Smooth muscle cell (in vitro differentiated cells): ENCODE data around the gene FIGN. TPM values are rescaled to one million over a fixed set of nuclear protein-coding genes. Genes with fewer than 3 reads are reported as not detected.

Experiments
- DNase-seq: peaks from one replicate; lab custom pipeline; 2025; ENCODE audit not compliant: unreplicated experiment; lab: John Stamatoyannopoulos, UW
- H2AFZ ChIP-seq: fragments of 200-600 bp; sonication (generic); 2 replicates; pipeline ENCODE4 v1.6.0; 2016; ENCODE audit warnings: antibody characterized with exemption, low read depth, mild to moderate bottlenecking
- H3F3A ChIP-seq: fragments of 200-600 bp; sonication (generic); 2 replicates; pipeline ENCODE4 v1.6.0; 2017; ENCODE audit warnings: antibody characterized with exemption, low read depth
- H3K27ac ChIP-seq: fragments of 200-600 bp; sonication (generic); 2 replicates; pipeline ENCODE4 v1.5.1; 2016; ENCODE audit warnings: low read depth, mild to moderate bottlenecking
- H3K27me3 ChIP-seq: fragments of 200-600 bp; sonication (generic); 2 replicates; pipeline ENCODE4 v1.6.1; 2016; ENCODE audit warnings: low read depth, mild to moderate bottlenecking
- H3K36me3 ChIP-seq: fragments of 200-600 bp; sonication (generic); 2 replicates; pipeline ENCODE4 v1.5.1; 2016; ENCODE audit warnings: low read depth
- H3K4me1 ChIP-seq: fragments of 200-600 bp; sonication (generic); 2 replicates; pipeline ENCODE4 v1.5.1; 2016; ENCODE audit warnings: low read depth
- H3K4me2 ChIP-seq: fragments of 200-600 bp; sonication (generic); 2 replicates; pipeline ENCODE4 v1.6.0; 2016; ENCODE audit warnings: mild to moderate bottlenecking
- H3K4me3 ChIP-seq: fragments of 200-600 bp; sonication (generic); 2 replicates; pipeline ENCODE4 v1.5.1; 2016; ENCODE audit warnings: mild to moderate bottlenecking
- H3K79me2 ChIP-seq: fragments of 200-600 bp; sonication (generic); 2 replicates; pipeline ENCODE4 v1.6.0; 2016; ENCODE audit warnings: low read depth, mild to moderate bottlenecking
- H3K9ac ChIP-seq: fragments of 200-600 bp; sonication (generic); 2 replicates; pipeline ENCODE4 v1.6.0; 2016; ENCODE audit warnings: low read depth
- H3K9me3 ChIP-seq: fragments of 200-600 bp; sonication (generic); replicated peaks from 2 replicates; pipeline ENCODE4 v1.5.1; 2016; ENCODE audit warnings: low read depth
- H4K20me1 ChIP-seq: fragments of 200-600 bp; sonication (generic); 2 replicates; pipeline ENCODE4 v1.6.0; 2016; ENCODE audit warnings: low read depth
- WGBS: methylation state at CpG from one replicate; pipeline ENCODE4 v1.1.7; 2016; ENCODE audit warnings: low lambda C conversion rate; 5-methylcytosine and 5-hydroxymethylcytosine counted together
- polyA plus RNA-seq: library from polyadenylated mRNA; unstranded; fragments of >200 nt; fragmentation: Nextera tagmentation; extraction: Ambion mirVana; gene quantifications from 2 replicates; pipeline ENCODE4 v1.2.1, GENCODE V29; 2016
- total RNA-seq: library from RNA; depleted of rRNA; stranded (reverse); fragments of >200 nt; gene quantifications from 2 replicates; pipeline ENCODE4 v1.2.3, GENCODE V29; 2014
- TF ChIP-seq, protein P1 (sequence below): fragments of 200-600 bp; sonication (generic); IDR thresholded peaks from 2 replicates; pipeline ENCODE4 v1.5.1; 2017; ENCODE audit warnings: borderline replicate concordance, mild to moderate bottlenecking, antibody characterized with exemption; ENCODE audit not compliant: insufficient read depth, poor library complexity, severe bottlenecking

Gene FIGN
- total and polyA plus RNA-seq, 2 experiments from 2014 or later = 0.71 to 4.8 TPM

DNA sequence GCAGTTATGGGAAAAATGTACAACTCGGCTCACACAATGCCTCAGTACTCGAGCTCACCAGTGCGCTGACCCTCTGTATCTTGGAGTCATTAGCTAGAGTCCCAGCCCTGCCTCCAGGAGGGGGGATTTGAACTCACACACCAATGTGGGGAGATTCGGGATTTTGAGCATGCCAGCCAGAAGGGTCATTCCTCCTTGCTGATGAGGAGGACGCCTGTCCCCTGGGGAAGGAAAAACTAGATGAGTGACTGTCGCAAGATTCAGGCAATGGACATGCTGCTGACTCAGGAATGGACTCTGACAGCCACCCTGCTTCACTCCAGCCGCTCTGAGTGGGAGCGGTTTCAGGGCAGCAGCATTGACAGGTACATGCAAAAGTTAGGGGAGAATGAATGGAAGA, 20.6 kb downstream of the FIGN start:
- Histone ChIP-seq H2AFZ (no peak overlapping the region), H3K27me3 (no peaks in the 10 kb centered on the region), H3K27ac (no peak overlapping the region), H3K4me3 (no peak overlapping the region), H3K9me3 (no peaks in the 10 kb centered on the region), H4K20me1 (no peaks in the 10 kb centered on the region), H3K4me1 (peaks cover 56% of the 10 kb centered on the region), H3K9ac (no peak overlapping the region), H3K79me2 (no peaks in the 10 kb centered on the region), H3K36me3 (no peaks in the 10 kb centered on the region), H3F3A (no peaks in the 10 kb centered on the region), H3K4me2 (no peak overlapping the region)
- 68% methylated on average over 8 of the region's 8 CpGs for WGBS
- no peak for DNase-seq
- TF ChIP-seq, protein P1, sequence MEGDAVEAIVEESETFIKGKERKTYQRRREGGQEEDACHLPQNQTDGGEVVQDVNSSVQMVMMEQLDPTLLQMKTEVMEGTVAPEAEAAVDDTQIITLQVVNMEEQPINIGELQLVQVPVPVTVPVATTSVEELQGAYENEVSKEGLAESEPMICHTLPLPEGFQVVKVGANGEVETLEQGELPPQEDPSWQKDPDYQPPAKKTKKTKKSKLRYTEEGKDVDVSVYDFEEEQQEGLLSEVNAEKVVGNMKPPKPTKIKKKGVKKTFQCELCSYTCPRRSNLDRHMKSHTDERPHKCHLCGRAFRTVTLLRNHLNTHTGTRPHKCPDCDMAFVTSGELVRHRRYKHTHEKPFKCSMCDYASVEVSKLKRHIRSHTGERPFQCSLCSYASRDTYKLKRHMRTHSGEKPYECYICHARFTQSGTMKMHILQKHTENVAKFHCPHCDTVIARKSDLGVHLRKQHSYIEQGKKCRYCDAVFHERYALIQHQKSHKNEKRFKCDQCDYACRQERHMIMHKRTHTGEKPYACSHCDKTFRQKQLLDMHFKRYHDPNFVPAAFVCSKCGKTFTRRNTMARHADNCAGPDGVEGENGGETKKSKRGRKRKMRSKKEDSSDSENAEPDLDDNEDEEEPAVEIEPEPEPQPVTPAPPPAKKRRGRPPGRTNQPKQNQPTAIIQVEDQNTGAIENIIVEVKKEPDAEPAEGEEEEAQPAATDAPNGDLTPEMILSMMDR = no peak

DNA sequence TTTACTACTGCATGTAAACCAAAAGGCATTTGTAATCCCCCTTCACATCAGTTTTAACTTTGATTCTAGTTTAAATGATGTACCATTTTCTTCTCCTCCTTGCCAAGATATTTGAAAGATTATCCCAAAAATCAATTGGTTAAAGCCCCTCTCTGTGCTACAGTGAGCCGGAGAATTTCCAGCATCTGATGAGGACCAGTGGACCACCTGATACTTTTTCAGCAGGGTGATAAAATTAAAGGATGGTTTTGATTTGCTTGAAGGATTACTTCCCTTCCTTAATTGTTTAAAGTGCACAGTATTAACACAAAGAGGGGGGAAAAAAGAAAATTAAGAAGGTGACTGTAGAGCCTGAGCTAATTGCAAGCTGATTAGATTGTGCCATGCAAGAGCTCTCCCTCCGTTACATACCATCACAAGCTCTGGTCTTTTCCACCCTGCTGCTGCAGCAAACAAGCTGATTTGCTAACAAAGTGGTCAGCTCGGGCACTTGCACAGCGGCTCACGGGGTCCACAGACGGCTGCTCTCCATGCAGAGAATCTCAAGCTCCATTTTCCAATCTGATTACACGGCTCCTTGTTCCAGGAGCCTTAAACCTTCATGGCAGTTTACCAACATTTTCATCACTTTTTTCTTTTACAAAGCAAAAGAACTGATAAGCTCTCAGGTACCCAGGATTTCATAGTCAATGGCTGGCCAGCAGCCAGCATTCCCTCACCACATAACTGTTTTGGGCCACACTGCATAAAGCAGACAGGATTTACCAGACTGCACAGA, 22.1 kb downstream of the FIGN start:
- Histone ChIP-seq H2AFZ (no peak overlapping the region), H3K36me3 (no peaks in the 10 kb centered on the region), H3K9ac (no peak overlapping the region), H3K4me3 (no peak overlapping the region), H3K79me2 (no peaks in the 10 kb centered on the region), H3K4me1 (peaks cover 55% of the 10 kb centered on the region), H3K27me3 (no peaks in the 10 kb centered on the region), H3K9me3 (no peaks in the 10 kb centered on the region), H3F3A (no peaks in the 10 kb centered on the region), H3K4me2 (no peak overlapping the region), H4K20me1 (no peaks in the 10 kb centered on the region), H3K27ac (no peak overlapping the region)
- TF ChIP-seq, protein P1 = no peak
- WGBS = 69% methylated on average over 7 of the region's 7 CpGs
- no peak for DNase-seq

DNA sequence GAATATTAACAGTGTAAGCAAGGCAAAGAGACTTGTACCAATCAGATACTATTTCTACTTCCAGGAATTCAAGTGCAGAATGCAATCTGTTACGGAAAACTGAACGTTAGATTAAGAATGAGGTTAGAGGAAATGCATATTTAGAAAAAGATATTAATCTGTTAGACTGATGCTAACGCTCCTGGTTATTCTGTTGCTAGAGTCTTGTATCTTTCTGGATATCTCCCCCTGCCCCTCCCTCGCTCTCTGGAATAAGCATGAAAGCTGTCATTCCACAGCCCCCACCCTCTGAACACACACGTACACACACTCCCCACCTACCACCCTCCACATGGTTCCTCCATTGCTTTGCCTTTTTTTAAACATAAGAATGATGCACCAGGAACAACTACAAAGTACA, 24.1 kb downstream of the FIGN start:
- no peaks in the 10 kb centered on the region for H3K27me3 ChIP-seq
- H3K36me3 ChIP-seq = no peaks in the 10 kb centered on the region
- no peak overlapping the region for H3K27ac ChIP-seq
- no peak for DNase-seq
- H3K4me1 ChIP-seq = peaks cover 41% of the 10 kb centered on the region
- no peaks in the 10 kb centered on the region for H3K9me3 ChIP-seq
- TF ChIP-seq, protein P1 = no peak
- H3K79me2 ChIP-seq = no peaks in the 10 kb centered on the region
- H3K9ac ChIP-seq = no peak overlapping the region
- H3K4me2 ChIP-seq = no peak overlapping the region
- H3K4me3 ChIP-seq = no peak overlapping the region
- H3F3A ChIP-seq = no peaks in the 10 kb centered on the region
- no peaks in the 10 kb centered on the region for H4K20me1 ChIP-seq
- no peak overlapping the region for H2AFZ ChIP-seq
- 77% methylated on average over 5 of the region's 5 CpGs for WGBS

DNA sequence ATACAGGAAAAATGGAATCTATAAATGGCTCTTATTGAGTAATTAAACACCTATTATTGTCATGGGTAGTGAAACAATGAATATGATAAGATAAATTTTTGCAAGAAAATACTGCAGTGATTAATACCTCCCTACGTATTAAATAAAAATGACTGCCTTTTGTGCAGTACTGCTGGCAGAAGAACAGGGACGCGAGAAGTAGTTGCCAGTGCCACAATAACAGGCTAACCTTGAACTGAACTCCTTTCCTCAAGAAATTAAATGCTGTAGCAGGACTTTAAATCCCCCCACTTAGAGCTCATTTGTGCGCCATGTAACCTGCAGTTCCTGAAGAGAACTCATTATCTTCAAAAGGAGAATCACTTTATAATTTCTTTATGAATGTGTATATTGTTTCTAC, 24.6 kb downstream of the FIGN start:
- Histone ChIP-seq H4K20me1 (no peaks in the 10 kb centered on the region), H3K9me3 (no peaks in the 10 kb centered on the region), H3K79me2 (peaks cover 2% of the 10 kb centered on the region), H3K4me2 (no peak overlapping the region), H3K4me3 (no peak overlapping the region), H3F3A (no peaks in the 10 kb centered on the region), H3K27ac (no peak overlapping the region), H2AFZ (no peak overlapping the region), H3K9ac (no peak overlapping the region), H3K4me1 (peaks cover 41% of the 10 kb centered on the region), H3K27me3 (no peaks in the 10 kb centered on the region), H3K36me3 (no peaks in the 10 kb centered on the region)
- WGBS = 97% methylated on average over 4 of the region's 4 CpGs
- DNase-seq = no peak
- TF ChIP-seq, protein P1 = no peak
